Panc1 (cell line): Measurements from ENCODE around the gene ALOX5AP. TPM values are rescaled to one million over a fixed set of nuclear protein-coding genes. Genes with fewer than 3 reads are reported as not detected.
A peak's percentile ranks its signal among the peaks of the same experiment; 100 is the strongest.
"Not testable (repeated sequence)": the region's sequence is repeated elsewhere in the genome, so short reads cannot be mapped to it uniquely, and the experiment has no call there.

Source experiments
- ATAC-seq: fragments of 200-7000 bp; cut with Tn5 transposase; 2 replicates; pipeline ENCODE4 v1.9.1; 2020; ENCODE audit warnings: mild to moderate bottlenecking, moderate library complexity
- BruUV-seq: library from RNA; stranded (reverse); fragments of 400-500 nt; replicated peaks from 2 replicates; lab custom pipeline; 2021; lab: Mats Ljungman, UMichigan
- CTCF ChIA-PET: fragments of 300-600 bp; sonication (Branson Sonifier 250); formaldehyde crosslinking; loops from one replicate; lab custom pipeline; 2022; ENCODE audit warnings: antibody characterized with exemption; lab: Charles Lee
- POLR2A ChIA-PET: fragments of 300-600 bp; sonication (Branson Sonifier 250); formaldehyde crosslinking; loops from one replicate; lab custom pipeline; 2022; ENCODE audit warnings: antibody characterized with exemption; lab: Charles Lee
- DNase-seq: peaks from one replicate; pipeline ENCODE4 v3.0.0-alpha.2; 2010; ENCODE audit warnings: low read depth, low spot score
- H3K27ac ChIP-seq: 2 replicates; pipeline ENCODE4 v1.5.1; 2011; ENCODE audit warnings: mild to moderate bottlenecking, low read length, inconsistent platforms
- H3K27me3 ChIP-seq: fragments of 200-500 bp; sonication (Bioruptor generic); 2 replicates; pipeline ENCODE4 v1.6.0; 2014; ENCODE audit warnings: low read length, inconsistent platforms; ENCODE audit not compliant: control insufficient read depth, insufficient read depth
- H3K36me3 ChIP-seq: fragments of 200-500 bp; sonication (Bioruptor generic); 2 replicates; pipeline ENCODE4 v1.5.1; 2014; ENCODE audit warnings: inconsistent platforms, mild to moderate bottlenecking, low read length, moderate library complexity; ENCODE audit not compliant: control insufficient read depth, insufficient read depth
- H3K4me1 ChIP-seq: 2 replicates; pipeline ENCODE4 v1.5.1; 2011; ENCODE audit warnings: inconsistent platforms, mild to moderate bottlenecking, low read length, moderate library complexity; ENCODE audit not compliant: control insufficient read depth, insufficient read depth
- H3K4me3 ChIP-seq, 2 experiments: 2 replicates each; pipeline ENCODE4 v1.5.1; 2011 to 2012; ENCODE audit warnings: low read depth in 2 of 2, low read length in 2 of 2, mild to moderate bottlenecking in 2 of 2, inconsistent platforms in 1 of 2, moderate library complexity in 1 of 2
- H3K9me3 ChIP-seq: fragments of 200-500 bp; sonication (Bioruptor generic); 2 replicates; pipeline ENCODE4 v1.5.1; 2014; ENCODE audit warnings: low read depth, mild to moderate bottlenecking, inconsistent platforms, low read length, moderate library complexity; ENCODE audit not compliant: control insufficient read depth, insufficient read depth
- CTCF ChIP-seq: fragments of 450-650 bp; IDR thresholded peaks from 2 replicates; pipeline ENCODE4 v1.5.1; 2017; ENCODE audit warnings: mild to moderate bottlenecking
- POLR2AphosphoS5 ChIP-seq: IDR thresholded peaks from 2 replicates; pipeline ENCODE4 v1.6.1; 2012; ENCODE audit warnings: mild to moderate bottlenecking, low read depth, low read length, moderate library complexity
- REST ChIP-seq, 2 experiments: IDR thresholded peaks; 2 replicates each; pipeline ENCODE4 v1.6.1; 2011 to 2012; ENCODE audit warnings: low read depth in 2 of 2, control low read depth in 1 of 2, low read length in 1 of 2, mild to moderate bottlenecking in 1 of 2, moderate library complexity in 1 of 2; ENCODE audit not compliant: insufficient read depth in 1 of 2
- SIN3A ChIP-seq: IDR thresholded peaks from 2 replicates; pipeline ENCODE4 v1.6.1; 2012; ENCODE audit warnings: low read depth, mild to moderate bottlenecking, low read length, moderate library complexity, borderline replicate concordance; ENCODE audit not compliant: insufficient read depth
- TCF7L2 ChIP-seq: IDR thresholded peaks from 2 replicates; pipeline ENCODE4 v1.6.1; 2011; ENCODE audit warnings: mild to moderate bottlenecking, low read depth, low read length, inconsistent platforms
- in situ Hi-C: cut with HindIII; loops from 2 replicates; pipeline ENCODE4 v1.10.0; 2016; ENCODE audit warnings: low sequenced_read_pairs, low pct_unique_long_range_greater_than_20kb
- intact Hi-C: fragments of 100-400 bp; cut with micrococcal nuclease; formaldehyde crosslinking; loops from one replicate; pipeline ENCODE4 v1.10.0; 2022; ENCODE audit not compliant: unreplicated experiment
- total RNA-seq: library from RNA; stranded (reverse); gene quantifications from one replicate; pipeline ENCODE4 v1.2.1, GENCODE V29; 2021; ENCODE audit not compliant: unreplicated experiment

The ALOX5AP gene
- total RNA-seq, 1 experiment from 2014 or later = 2.1 TPM

- in situ Hi-C loops (no loop called here), intact Hi-C loops (loop anchor here (10.0 kb wide), 1 partner anchor 49 kb away; no protein-coding TSS in a partner anchor)
- peak; percentile 33; the same call in 1 of the 2 replicates for ATAC-seq
- DNase-seq = no peak
- no peak overlapping the region for H3K4me3 ChIP-seq
- no peaks in the 10 kb centered on the region for H3K27me3 ChIP-seq
- POLR2A ChIA-PET = no interaction called here
- no TSS peak for BruUV-seq
- peaks cover 28% of the 10 kb centered on the region for H3K4me1 ChIP-seq
- no peaks in the 10 kb centered on the region for H3K9me3 ChIP-seq
- TF ChIP-seq POLR2AphosphoS5 = no peak
- no peak for TF ChIP-seq TCF7L2
- no peak for TF ChIP-seq SIN3A
- no peak for TF ChIP-seq REST (IDR thresholded peaks at IDR 0.05; ENCODE audit: insufficient read depth in 1 of 2, low read depth in 2 of 2, low read length in 1 of 2)
- TF ChIP-seq CTCF = no peak
- H3K27ac ChIP-seq = peak overlapping the region; percentile 91
- no peaks in the 10 kb centered on the region for H3K36me3 ChIP-seq
- CTCF ChIA-PET = no interaction called here
Measured at GRCh38 chr13:30745906-30746686, 10.8 kb downstream of the ALOX5AP start.

DNA sequence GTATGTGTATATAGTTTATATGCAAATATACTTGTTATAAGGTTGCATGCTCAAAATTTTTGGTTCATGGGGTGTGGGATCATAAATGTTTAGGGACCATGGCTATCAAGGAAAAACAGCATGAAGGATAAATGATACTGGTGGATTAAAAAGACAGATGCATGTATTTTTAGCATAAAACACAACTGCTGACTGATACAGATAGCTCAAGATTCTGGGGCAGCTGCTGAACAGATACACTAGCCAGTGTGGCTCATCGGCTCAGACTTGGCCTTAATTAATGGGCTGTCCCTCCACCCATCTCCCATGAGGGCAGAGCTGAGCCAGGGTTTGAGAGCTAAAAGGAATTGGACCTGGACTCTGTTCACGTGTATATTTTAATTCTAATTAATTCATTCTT lies 11.4 kb downstream of the ALOX5AP start:
- DNase-seq (no peak), ATAC-seq (no peak)
- ChIA-PET CTCF (no interaction called here), POLR2A (no interaction called here)
- Histone ChIP-seq H3K36me3 (no peaks in the 10 kb centered on the region), H3K4me3 (no peak overlapping the region), H3K9me3 (no peaks in the 10 kb centered on the region), H3K27me3 (no peaks in the 10 kb centered on the region), H3K27ac (peak overlapping the region; percentile 91), H3K4me1 (peaks cover 28% of the 10 kb centered on the region)
- no TSS peak for BruUV-seq
- intact Hi-C loops = loop anchor here (10.0 kb wide), 1 partner anchor 48 kb away; no protein-coding TSS in a partner anchor
- TF ChIP-seq TCF7L2 (no peak), POLR2AphosphoS5 (no peak), SIN3A (no peak), CTCF (no peak), REST (IDR thresholded peaks at IDR 0.05; ENCODE audit: insufficient read depth in 1 of 2, low read depth in 2 of 2, low read length in 1 of 2) (no peak)
- in situ Hi-C loops = no loop called here

DNA sequence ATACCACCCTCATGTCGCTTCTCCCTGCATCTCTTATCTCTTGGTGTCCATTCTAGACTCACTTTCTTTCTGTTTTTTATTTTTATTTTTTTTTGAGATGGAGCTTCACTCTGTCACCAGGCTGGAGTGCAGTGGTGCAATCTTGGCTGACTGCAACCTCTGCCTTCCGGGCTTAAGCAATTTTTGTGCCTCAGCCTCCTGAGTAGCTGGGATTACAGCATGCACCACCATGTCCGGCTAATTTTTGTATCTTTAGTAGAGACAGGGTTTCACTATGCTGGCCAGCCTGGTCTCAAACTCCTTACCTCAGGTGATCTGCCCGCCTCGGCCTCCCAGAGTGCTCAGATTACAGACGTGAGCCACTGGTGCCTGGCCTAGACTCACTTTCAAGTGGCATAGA lies 12.5 kb downstream of the ALOX5AP start:
- in situ Hi-C loops, H3K9me3 ChIP-seq, BruUV-seq, DNase-seq, H3K36me3 ChIP-seq, H3K4me3 ChIP-seq, ATAC-seq, H3K27me3 ChIP-seq, POLR2A ChIA-PET: not testable (repeated sequence)
- intact Hi-C loops = loop anchor here (10.0 kb wide), 1 partner anchor 47 kb away; no protein-coding TSS in a partner anchor
- Histone ChIP-seq H3K27ac (peak overlapping the region; percentile 91), H3K4me1 (peaks cover 28% of the 10 kb centered on the region)
- CTCF ChIA-PET = interaction anchor here (0.6 kb wide), 1 partner anchor 11 kb away, joined by 4 read pairs; no protein-coding TSS in a partner anchor
